GM19328 (cell line): ENCODE data around the gene SLC16A11.
"Not testable (repeated sequence)": the region's sequence is repeated elsewhere in the genome, so short reads cannot be mapped to it uniquely, and the experiment has no call there.

Experiments used
- ATAC-seq: cut with Tn5 transposase; IDR thresholded peaks from one replicate; pipeline ENCODE4 v1.9.1; 2021; ENCODE audit warnings: mild to moderate bottlenecking, moderate library complexity; ENCODE audit not compliant: unreplicated experiment

SLC16A11 gene

DNA sequence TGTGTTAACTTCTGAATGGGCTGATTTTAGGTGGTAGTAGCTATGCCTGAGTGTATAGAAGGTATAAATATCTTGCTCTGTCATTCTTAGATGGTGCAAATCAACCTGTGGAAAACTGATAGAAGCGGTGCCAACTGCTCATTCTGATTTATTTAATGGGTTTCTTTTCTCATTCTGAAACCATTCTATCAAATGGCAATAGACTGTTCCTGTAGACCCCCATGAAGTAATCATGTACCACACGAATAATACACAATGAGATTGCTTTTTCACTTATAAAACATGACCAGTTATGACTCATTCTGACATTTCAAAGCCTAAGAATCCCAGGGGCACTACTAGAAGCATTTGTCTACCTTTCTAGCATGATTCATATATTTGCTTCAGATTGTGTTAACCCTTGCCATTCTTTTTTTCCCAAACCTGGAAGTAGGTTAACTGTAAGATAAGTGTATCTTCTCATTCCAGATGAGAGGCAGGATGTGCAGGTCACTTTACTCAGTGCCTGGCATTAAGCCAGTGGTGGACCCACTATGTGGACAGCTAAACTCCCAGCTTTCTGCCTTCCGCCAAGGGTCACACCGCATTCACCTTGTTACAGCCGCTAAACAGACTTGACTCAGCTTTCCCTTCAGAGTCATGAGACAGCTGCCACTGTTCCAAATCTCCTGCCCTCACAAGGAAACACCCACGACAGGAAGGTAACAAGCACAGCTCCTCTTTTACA lies 16.4 kb upstream of the SLC16A11 start:
- no peak for ATAC-seq

DNA sequence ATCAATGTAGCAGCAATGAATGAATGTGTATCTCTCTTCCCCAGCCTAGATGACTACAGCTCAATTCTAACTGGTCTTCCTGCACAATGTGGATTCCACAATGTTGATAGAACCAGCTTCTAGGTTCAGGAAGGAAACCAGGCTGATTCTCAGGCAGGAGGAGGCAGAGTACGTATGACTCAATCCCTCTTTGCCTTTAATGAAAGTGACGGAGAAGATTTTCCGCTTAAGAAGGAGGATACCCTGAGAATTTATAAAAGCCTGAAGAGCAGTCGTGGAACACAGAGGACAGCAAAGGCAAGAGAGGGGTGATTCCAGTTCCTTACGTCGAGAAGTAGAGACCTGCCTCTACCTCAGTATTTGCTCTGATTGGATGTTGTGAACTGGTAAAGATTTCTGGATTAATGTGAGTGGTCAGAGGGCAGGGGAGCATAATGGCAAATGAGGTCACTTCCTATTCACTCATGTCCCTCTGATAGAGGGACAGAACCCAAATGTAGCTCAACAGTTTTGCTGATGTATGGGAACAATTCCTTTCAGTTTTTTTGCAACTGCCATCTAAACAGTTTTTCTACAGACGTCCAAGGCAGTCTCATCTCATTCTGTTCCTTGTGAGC lies 15.0 kb upstream of the SLC16A11 start:
- no peak for ATAC-seq

DNA sequence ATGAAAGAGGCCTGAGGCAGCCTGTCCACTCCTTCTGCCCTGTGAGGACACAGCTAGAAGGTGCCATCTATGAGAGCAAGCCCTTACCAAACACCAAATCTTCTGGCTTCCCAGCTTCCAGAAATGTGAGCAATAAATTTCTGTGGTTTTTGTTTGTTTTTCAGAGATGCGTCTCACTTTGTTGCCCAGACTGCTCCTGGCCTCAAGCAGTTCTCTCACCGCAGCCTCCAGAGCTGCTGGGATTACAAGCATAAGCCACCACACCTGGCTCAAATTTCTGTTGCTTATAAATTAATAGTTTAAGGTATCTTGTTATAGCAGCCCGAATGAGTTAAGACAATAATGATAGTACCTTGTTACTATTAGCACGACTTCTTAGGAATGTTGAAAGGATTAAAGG lies 12.5 kb upstream of the SLC16A11 start:
- ATAC-seq: no peak

DNA sequence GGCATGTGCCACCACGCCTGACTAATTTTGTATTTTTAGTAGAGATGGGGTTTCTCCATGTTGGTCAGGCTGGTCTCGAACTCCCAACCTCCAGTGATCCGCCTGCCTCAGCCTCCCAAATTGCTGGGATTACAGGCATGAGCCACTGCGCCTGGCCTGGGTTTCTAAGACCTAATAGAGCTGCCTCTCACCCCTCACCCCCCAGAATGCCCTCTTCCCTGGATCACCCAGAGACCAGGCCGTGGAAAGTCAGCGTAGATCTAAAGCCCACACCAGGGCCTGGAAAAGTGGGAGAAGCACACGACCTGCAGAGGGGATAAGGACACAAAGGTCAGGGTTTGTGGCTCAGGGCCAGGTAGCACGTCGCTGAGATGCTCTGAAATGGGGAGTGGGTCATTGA lies 6.7 kb upstream of the SLC16A11 start:
- ATAC-seq: not testable (repeated sequence)

DNA sequence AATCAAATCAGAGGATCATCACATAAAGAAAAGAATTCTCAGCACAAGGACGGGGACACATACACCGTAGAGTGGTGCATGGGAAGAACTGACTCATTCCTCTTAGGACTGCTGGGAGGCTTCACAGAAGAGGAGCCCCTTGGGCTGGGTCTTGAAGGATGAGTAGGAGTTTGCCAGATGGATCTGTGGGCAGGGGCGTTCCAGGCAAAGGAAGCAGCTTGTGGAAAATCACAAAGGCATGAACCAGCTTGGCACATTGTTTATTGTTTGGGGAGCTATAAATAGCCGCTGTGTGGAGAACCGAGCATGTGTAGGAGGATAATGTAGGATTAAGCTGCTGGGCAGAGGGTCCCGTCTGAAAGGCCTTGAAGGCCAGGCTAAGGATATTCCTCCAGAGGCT lies 5.1 kb upstream of the SLC16A11 start:
- no peak for ATAC-seq

DNA sequence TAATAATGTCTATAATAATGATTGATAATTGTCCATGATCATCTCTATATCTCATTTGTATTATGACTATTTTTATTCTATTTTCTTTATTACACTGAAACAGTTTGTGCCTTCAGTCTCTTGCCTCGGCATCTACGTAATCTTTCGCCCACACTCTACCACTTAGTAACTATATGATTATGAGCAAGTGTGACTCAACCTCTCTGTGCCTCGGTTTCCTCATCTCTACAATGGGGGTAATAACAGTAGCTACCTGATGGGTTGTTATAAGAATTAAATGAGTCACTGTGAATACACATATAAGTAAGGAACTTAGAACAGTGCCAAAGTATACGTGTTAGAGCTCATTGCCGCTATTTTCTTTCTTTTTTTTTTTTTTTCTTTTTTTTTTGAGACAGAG lies 3.7 kb upstream of the SLC16A11 start:
- ATAC-seq: no peak

DNA sequence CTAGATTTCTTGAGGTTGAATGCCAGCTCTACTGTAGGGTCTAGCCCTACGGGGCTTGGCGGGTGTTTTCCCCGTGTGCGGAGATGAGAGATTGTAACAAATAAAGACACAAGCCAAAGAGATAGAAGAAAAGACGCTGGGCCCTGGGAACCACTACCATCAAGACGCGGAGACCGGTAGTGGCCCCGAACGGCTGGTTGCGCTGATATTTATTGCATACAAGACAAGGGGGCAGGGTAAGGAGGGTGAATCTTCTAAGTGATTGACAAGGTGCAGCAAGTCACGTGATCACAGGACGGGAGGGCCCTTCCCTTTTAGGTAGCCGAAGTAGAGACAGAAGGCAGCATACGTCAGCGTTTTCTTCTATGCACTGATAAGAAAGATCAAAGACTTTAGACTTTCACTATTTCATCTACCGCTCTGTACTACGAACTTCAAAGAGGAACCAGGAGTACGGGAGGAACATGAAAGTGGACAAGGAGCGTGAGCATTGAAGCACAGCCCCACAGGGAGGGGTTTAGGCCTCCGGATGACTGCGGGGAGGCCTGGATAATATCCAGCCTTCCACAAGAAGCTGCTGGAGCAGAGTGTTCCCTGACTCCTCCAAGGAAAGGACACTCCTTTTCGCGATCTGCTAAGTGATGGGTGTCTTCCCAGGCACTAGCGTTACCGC lies 3.0 kb upstream of the SLC16A11 start:
- not testable (repeated sequence) for ATAC-seq

DNA sequence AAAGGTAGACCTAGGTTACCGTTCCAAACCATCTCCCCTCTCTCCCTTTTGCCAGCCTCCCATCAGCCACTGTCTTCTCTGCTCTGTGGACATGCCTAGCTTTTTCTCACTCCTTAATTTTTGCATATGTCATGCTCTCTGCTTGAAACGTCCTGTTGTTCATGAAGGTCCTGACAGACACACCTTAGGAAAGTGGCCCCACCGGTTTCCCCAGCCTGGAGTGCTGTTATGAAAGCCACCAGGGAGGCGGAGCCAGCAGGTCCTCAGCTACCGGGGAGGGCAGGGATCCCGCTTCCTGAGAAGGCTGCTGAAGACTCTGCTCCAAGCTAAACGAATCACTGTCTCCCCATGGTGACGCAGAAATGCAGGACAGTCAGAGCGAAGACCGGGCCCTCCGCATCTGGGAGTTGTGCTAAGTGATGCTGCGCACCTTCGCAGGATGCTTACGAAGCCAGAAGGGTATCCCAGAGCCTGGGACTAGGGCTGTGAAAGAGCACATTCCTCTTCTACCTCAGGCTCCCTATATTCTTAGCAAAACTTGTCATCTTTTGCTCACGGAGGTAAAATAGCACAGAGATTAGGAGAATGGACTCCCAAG lies 2.3 kb upstream of the SLC16A11 start:
- no peak for ATAC-seq

DNA sequence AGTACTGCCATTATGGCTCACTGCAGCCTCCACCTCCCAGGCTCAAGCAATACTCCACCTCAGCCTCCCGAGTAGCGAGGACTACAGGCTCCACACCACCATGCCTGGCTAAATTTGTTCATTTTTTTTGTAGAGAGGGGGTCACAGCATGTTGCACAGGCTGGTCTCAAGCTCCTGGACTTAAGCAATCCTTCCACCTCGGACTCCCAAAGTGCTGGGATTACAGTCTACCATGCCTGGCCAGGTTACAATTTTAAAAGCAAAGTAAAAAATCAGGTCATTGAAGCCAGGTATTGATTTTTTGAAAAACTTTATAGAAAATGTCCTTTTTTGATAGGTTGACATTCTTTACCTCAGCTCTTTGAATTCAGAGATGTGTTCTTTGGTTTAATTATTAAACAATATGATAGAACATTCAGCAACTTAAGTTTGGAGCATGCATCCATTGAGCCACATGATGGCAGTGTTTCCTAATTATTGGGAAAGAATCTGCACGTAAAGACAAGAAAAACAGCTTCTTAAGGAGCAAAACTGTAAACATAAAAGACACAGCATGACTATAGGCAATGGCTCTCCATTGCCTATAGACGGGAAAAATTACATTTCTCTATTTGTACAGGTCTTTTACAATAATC lies 1.7 kb upstream of the SLC16A11 start:
- no peak for ATAC-seq

DNA sequence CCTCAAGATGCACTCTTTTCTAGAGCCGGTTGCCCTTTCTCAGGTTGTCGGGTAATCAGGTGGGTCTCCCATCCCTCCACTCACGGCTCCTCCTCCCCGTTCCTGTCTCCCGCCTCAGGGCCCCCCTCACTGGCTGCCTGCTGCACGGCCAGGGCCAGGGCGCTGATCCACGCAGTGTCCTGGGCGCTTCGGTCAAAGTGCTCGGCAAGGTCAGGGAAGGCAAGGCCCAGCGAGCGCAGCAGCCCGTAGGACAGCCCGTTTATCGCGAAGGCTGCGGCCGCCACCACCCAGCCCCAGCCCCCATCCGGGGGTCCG lies 753 bp downstream of the SLC16A11 start:
- no peak for ATAC-seq

DNA sequence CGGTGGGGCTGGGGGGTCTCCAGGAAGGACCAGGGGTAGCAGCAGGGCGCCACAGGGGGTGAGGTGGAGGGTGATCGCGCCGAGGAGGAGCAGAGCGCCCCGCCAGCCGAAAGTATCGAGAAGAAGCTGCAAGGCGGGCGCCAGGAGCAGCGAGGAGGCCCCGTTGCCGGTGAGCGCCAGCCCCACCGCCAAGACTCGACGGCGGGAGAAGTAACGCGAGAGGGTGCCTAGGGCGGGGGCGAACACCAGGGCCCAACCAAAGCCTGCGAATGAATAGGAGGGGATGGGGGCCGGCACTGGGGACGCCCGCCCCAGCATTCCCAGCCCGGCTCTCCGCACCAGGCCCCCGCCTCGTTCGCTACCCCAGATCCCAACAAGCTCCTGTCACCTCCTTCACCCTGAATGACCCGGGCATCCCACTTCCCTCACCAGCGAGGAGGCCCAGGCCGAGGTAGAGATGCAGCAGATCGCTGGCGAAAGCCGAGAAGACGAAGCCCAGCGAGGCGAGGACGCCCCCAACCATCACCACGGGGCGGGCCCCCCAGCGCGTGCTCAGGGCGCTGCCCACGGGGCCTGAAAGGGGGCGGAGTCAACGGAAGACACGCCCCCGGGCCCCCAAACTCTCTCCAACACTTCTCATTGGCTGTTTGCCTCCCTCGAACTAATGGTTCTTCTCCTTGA lies 1.3 kb downstream of the SLC16A11 start:
- ATAC-seq: no peak

DNA sequence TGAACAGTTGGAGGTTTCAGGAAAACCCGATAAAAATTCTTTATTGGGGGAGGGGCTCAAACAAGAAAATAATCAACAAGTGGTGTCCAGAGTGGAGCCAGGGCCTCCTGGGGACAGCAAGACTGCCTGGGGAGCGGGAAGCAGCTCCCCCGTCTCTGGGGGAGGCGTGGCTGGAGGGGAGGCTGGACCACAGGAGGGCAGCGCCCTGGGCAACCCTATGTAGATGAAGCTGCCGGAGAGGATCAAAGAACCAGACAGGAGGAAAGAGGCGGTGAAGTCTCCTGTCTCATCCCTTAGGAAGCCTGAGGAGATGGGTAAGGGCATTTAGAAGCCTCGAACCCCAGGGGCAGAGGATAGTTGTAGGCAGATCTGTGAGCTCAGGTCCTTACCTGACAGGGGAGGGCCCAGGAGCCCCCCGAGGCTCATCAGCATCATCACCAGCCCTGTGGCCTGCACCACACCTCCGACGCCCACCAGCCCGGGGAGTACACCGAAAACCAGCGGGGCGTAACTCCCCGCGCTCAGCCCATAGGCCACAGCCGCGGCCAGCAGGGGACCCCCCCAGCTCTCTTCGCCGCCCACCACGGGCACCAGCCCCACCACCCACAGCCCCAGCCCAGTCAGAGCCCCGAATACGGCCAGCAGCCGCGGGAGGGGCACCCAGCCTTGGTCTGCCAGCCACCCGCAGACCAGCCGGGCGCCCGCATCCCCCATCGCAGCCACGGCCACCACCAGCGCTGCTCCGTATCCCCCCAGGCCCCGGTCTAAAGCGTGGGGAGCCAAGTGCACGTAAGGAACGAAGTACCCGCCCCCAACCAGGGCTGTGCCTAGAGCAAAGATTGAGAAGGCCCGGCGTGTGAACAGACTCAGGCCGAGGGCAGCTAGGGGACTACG lies 2.0 kb downstream of the SLC16A11 start:
- ATAC-seq: no peak

DNA sequence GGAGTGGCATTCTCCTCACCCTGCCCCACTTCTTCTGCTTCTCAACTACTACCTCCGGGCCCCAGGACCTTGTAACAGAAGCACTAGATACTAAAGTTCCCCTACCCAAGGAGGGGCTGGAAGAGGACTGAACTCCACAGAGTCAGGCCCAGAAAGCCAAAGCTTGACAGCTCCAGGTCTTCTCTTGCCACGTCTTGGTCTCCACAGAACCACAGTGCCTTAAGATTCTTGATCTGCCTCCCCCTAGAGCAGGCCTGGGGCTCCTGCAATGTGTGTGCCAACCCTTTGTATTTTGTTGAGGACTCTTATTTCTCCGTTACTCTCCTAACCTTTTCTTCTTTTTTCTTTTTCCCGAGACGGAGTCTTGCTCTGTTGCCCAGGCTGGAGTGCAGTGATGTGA lies 4.1 kb downstream of the SLC16A11 start:
- ATAC-seq: no peak

DNA sequence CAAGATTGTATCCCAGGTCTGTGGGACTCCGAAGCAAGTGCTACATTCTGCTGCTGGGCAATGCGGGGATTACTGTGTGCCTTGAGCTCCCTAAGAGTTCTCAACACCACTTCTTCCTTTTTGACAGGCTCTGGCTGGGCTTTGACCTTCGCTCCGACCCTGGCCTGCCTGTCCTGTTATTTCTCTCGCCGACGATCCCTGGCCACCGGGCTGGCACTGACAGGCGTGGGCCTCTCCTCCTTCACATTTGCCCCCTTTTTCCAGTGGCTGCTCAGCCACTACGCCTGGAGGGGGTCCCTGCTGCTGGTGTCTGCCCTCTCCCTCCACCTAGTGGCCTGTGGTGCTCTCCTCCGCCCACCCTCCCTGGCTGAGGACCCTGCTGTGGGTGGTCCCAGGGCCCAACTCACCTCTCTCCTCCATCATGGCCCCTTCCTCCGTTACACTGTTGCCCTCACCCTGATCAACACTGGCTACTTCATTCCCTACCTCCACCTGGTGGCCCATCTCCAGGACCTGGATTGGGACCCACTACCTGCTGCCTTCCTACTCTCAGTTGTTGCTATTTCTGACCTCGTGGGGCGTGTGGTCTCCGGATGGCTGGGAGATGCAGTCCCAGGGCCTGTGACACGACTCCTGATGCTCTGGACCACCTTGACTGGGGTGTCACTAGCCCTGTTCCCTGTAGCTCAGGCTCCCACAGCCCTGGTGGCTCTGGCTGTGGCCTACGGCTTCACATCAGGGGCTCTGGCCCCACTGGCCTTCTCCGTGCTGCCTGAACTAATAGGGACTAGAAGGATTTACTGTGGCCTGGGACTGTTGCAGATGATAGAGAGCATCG lies 5.6 kb downstream of the SLC16A11 start:
- ATAC-seq: no peak

DNA sequence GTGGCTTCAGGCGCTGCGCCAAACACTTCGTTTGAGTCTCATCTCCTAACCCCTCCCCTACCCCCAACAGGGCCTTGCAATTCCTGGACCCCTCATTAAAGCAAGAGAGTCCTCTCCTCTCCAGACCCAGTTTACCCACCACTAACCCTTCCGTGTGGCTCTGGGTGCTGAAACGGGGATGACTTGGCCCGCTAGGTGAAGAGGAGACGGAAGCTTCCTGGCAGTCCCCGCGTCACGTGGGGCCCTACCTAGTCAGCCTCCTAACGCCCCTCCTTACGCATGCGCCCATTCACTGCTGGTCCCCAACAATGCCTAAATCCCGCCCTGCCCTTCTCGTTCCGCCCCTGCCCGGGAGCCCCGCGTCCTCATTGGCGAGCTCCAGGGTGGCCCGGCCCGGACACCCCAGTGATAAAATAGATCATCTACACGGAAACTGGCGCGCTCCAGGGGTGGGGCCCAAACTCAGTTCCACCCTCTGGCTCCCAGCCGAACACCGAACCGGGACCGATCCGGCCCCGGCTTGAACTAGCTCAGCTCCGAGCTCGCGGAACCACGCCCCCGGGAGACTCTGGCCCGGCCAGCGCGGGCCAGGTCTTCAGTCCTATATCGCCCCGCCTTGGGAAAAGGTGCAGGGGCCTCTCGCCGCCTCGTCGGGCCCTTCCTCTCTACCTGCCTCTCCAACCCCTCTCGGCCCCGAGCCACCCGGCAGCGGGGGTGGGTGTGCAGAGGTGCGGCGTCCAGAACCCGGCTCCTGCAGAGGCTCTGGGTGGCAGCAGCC lies 8.1 kb downstream of the SLC16A11 start, which contains the start of gene SLC16A13:
TSS of gene SLC16A13 (plus strand) at position 425 of the 778 bp plus-strand sequence. CDS start 368 bp downstream, outside the sequence.
- peak; percentile 87 for ATAC-seq

DNA sequence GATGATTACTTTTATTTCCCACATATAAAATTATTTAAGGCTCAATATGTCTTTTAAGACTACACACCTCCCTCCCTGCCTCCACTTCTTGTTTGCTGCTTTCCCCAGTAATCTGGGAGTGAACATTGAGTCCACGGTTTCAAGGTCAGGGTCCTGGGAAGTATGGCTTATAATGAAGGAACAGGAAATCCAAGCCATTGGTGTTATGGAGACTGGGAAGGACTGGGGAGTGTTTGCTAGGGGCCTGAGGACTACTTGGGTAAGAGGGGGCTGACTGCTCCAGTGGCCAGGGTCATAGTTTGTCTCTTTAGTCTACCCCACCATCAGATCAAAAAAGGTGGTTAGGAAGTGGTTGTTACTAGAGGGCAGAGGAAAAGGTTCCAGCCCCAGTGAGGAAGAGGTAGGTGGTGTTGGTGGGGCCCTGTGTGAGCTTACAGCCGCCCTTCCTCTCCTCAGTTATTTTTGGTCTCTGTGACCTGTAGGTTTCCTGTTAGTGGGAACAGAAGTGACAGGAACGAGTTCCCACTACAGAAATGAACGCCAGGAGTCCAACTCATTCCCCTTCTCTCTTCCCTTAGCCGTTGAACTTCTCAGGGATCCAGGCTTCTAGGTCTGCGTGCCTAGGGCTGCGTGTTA lies 8.8 kb downstream of the SLC16A11 start:
- no peak for ATAC-seq

DNA sequence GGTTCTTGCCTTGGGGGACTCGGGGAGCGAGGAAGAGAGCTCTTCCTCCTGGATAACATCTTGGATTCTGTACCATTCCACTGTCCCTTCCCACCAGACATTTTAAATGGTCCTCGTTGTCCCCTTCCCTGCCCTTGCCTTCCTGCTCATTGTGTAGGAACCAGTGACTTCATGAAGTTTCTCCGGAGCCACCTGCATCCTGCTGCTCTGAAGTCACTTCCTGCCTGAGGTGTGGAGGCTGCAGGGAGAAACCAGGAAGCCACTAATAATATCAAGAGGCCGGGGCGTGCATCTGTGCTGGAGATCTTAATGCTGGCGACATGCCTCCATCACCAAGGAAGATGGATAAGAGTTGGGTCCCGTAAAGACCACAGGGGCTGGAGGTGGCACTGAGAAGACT lies 14.2 kb downstream of the SLC16A11 start:
- no peak for ATAC-seq

DNA sequence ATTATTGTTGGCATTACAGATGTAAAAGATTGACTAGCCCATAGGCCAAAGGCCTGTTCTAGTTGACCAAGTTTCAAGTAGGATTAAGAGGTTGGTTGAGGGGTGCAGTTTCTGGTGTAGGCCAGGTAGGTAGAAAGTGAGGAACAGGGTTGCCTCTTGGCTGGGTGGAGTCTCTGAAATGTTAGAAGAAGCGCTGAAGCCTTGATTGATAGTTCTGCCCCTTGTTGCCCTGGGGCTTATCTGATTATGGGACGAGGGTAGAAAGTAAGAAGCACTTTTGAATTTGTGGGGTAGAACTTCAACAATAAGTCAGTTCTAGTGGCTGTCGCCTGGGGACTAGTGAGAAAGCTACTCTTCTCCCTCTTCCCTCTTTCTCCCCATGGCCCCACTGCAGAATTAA lies 14.8 kb downstream of the SLC16A11 start:
- ATAC-seq: no peak
